Measurements from ENCODE around the gene SGCA.

Gene SGCA

DNA sequence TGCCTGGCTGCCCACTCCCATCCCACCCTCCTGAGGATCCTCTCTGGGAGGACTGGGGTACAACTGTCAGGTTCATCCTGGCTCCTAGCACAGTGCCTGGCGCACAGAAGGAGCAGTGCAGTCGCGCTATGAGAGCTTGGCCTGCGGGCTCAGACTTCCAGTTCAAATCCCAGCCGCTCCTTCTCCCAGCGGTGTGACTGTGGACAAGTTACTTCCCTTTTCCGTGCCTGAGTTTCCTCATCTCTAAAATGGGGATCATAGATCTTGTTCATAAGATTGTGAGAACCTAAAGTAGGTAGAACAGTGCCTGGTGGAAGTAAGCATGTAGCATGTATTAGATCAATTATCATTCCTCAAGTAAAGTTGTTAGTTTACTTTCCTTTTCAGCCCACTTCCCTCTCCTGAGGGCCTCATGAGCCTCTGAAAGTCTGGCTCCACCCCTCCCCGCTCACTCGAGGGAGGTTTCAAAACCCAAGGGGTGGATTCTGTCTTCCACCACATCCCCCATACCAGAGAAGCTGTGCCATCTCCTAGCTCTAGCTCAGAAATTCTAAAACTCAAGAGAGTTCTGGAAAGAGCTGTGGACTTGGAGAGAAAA lies 55.6 kb downstream of the SGCA start:
- H3K27me3 Mint-ChIP-seq = peaks cover 8 to 10% of the 10 kb centered on the region in 2 donors
- peaks cover 5 to 13% of the 10 kb centered on the region in 2 donors for H3K4me1 Mint-ChIP-seq
- no peak overlapping the region for H3K27ac Mint-ChIP-seq
- H3K36me3 Mint-ChIP-seq = peaks cover 4 to 15% of the 10 kb centered on the region in 2 donors
- DNase-seq (no peak), ATAC-seq (replicated peaks) (peak; percentile 55 to 57)
- no peak overlapping the region for H3K4me3 Mint-ChIP-seq
- peaks cover 12 to 14% of the 10 kb centered on the region in 2 donors for H3K9me3 Mint-ChIP-seq

DNA sequence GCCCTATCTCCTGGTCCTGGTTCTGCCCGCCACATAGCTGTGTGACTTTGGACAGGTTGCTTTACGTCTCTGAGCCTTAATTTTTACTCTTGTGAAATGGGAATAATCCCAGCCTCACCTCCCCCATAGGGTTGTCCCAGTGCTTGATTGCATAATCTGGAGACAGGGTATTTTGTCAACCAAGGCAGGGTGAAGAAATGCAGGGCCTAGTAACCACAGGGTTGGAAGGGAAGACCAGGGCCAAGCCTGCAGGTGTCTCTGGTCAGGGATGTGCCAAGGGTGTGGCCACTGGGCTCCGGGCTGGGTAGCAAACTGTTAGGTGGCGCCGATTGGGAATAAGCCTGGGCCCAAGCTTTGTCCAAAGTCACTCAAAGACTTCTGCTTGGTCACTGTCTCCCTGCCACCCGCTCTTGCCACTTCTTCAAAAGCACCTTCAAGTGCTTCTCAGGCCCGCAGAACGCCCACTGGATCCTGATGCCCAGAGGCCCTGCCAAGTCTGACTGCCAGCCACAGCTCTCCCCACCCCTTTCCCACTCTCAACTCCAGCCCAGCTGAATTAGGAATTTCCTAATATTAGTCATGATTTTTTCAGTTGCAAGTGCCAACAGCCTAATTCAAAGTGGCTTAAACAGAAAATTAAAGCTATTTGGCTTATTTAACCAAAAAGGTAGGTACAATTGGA lies 56.2 kb downstream of the SGCA start:
- H3K9me3 Mint-ChIP-seq = peaks cover 13 to 15% of the 10 kb centered on the region in 2 donors
- H3K4me1 Mint-ChIP-seq = peaks cover 5 to 13% of the 10 kb centered on the region in 2 donors
- no peak overlapping the region for H3K27ac Mint-ChIP-seq
- H3K4me3 Mint-ChIP-seq = no peak overlapping the region
- H3K36me3 Mint-ChIP-seq = peaks cover 4 to 15% of the 10 kb centered on the region in 2 donors
- H3K27me3 Mint-ChIP-seq = peaks cover 4 to 10% of the 10 kb centered on the region in 2 donors
- ATAC-seq (replicated peaks) (no peak), DNase-seq (no peak)

DNA sequence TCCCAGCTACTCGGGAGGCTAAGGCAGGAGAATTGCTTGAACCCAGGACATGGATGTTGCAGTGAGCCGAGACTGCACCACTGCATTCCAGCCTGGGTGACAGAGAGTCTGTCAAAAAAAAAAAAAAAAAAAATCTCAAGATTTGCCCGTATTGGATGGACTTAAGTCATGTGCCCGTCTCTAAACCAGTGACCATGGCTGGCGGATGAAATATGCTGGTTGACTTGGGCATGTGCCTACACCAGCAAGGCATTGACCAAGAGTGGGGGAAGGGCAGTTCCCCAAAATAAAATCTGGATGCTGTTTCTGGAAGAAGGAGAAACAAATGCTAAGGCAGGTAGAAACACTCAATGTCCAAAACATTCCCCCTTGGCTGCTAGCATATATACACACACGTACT lies 57.1 kb downstream of the SGCA start:
- H3K9me3 Mint-ChIP-seq = peaks cover 18% of the 10 kb centered on the region in 2 donors
- H3K27ac Mint-ChIP-seq = no peak overlapping the region
- H3K36me3 Mint-ChIP-seq = peaks cover 4 to 15% of the 10 kb centered on the region in 2 donors
- DNase-seq (no peak), ATAC-seq (replicated peaks) (no peak)
- H3K4me3 Mint-ChIP-seq = no peak overlapping the region
- peaks cover 2 to 11% of the 10 kb centered on the region in 2 donors for H3K4me1 Mint-ChIP-seq
- peaks cover 4 to 10% of the 10 kb centered on the region in 2 donors for H3K27me3 Mint-ChIP-seq
